ENCODE measurements around the gene TMEM238. TPM values are rescaled to one million over a fixed set of nuclear protein-coding genes. Genes with fewer than 3 reads are reported as not detected.

Gene TMEM238
- total and polyA plus RNA-seq, 9 of the 15 experiments (the other 6 are each of a cell fraction or from before 2014, with no cell fraction given): 0.18 to 5.1 (median 1.3) TPM; not detected in 4

- no peak for TF ChIP-seq AFF1 (IDR thresholded peaks at IDR 0.05; ENCODE audit: low read depth in 1 of 2, partially characterized antibody in 2 of 2)
- TF ChIP-seq NFRKB (IDR thresholded peaks at IDR 0.05; ENCODE audit: low read depth): no peak
- peak; percentile 61 to 78 for TF ChIP-seq FOXK2 (conservative IDR thresholded peaks at IDR 0.05 in 1 of 2, IDR thresholded peaks at IDR 0.05 in 1 of 2; ENCODE audit: low read depth in 2 of 2)
- no peak for TF ChIP-seq ZNF644 (tag; IDR thresholded peaks at IDR 0.05; ENCODE audit: low read depth)
- no peak for TF ChIP-seq TRIM24 (IDR thresholded peaks at IDR 0.05)
- no peak; the same call in 1 of the 2 replicates for TF ChIP-seq HES1 (IDR thresholded peaks at IDR 0.05; ENCODE audit: low read depth)
- TF ChIP-seq ILF3 (IDR thresholded peaks at IDR 0.05; ENCODE audit: borderline replicate concordance): no peak
- TF ChIP-seq PHF21A (IDR thresholded peaks at IDR 0.05; ENCODE audit: borderline replicate concordance, low read depth): no peak
- no peak for TF ChIP-seq ZNF143 (CRISPR knock-in tag; IDR thresholded peaks at IDR 0.05)
- TF ChIP-seq ZFX (CRISPR knock-in tag; IDR thresholded peaks at IDR 0.05): peak; percentile 62; the same call in 1 of the 2 replicates
- peak; percentile 84 for TF ChIP-seq TBP (optimal IDR thresholded peaks at IDR 0.05; ENCODE audit: low read depth, low read length)
- no peak for TF ChIP-seq RBM39 (optimal IDR thresholded peaks at IDR 0.05; ENCODE audit: low read depth, low read length)
- TF ChIP-seq NEUROD1 (IDR thresholded peaks at IDR 0.05; ENCODE audit: borderline replicate concordance, low read depth, low read length, partially characterized antibody): peak; percentile 97
- no peak for TF ChIP-seq POLR2AphosphoS2 (IDR thresholded peaks at IDR 0.05; ENCODE audit: low read length)
- TF ChIP-seq FOXM1 (IDR thresholded peaks at IDR 0.05; ENCODE audit: low read depth): peak; percentile 40; the same call in 1 of the 2 replicates
- TF ChIP-seq FOXM1 (CRISPR knock-in tag; IDR thresholded peaks at IDR 0.05; ENCODE audit: low read depth): no peak
- no peak; the same call in 1 of the 2 replicates for TF ChIP-seq ATF1 (CRISPR knock-in tag; IDR thresholded peaks at IDR 0.05)
- peak; percentile 99 for TF ChIP-seq ATF1 (tag; IDR thresholded peaks at IDR 0.05)
- TF ChIP-seq TARDBP (IDR thresholded peaks at IDR 0.05): no peak
- peak in 1 of 2 experiments; percentile 23; a peak in 1 of 4 replicates for TF ChIP-seq SRF (CRISPR knock-in tag; IDR thresholded peaks at IDR 0.05)
- TF ChIP-seq HMGN3 (IDR thresholded peaks at IDR 0.05; ENCODE audit: borderline replicate concordance, extremely low read depth, insufficient read length, low read depth, low read length): peak; percentile 29
- TF ChIP-seq FOS (IDR thresholded peaks at IDR 0.05; ENCODE audit: extremely low read depth, insufficient read length): peak; percentile 95
- peak; percentile 72 for TF ChIP-seq PCBP1 (IDR thresholded peaks at IDR 0.05; ENCODE audit: low read depth, low read length, poor library complexity, severe bottlenecking)
- no peak for TF ChIP-seq U2AF1 (optimal IDR thresholded peaks at IDR 0.05; ENCODE audit: low read depth, low read length)
- no peak for TF ChIP-seq ZC3H11A (IDR thresholded peaks at IDR 0.05; ENCODE audit: low read depth, low read length)
- TF ChIP-seq PCBP2 (IDR thresholded peaks at IDR 0.05; ENCODE audit: low read depth, low read length, poor library complexity, severe bottlenecking): no peak
Observed at GRCh38 chr19:55339105-55339888, 44.8 kb downstream of the TMEM238 start, which contains the start of gene KMT5C (continued).

Data from K562 (cell line).